HepG2 (cell line): ENCODE results near the gene SLC38A3. TPM values are rescaled to one million over a fixed set of nuclear protein-coding genes. Genes with fewer than 3 reads are reported as not detected.
A peak's percentile ranks its signal among the peaks of the same experiment; 100 is the strongest.

ENCODE experiments used
- CC2D1A ChIP-seq: sonication (generic); formaldehyde crosslinking; IDR thresholded peaks from 2 replicates; pipeline ENCODE4 v1.8.1; 2023; ENCODE audit warnings: mild to moderate bottlenecking, missing genetic modification reagents
- CERS6 ChIP-seq: sonication (generic); formaldehyde crosslinking; IDR thresholded peaks from 2 replicates; pipeline ENCODE4 v1.5.0; 2020; ENCODE audit warnings: missing genetic modification reagents
- CREM ChIP-seq, 2 experiments: sonication (generic) in 1 of 2; formaldehyde crosslinking in 1 of 2; IDR thresholded peaks; 2 replicates each; pipeline versions ENCODE4 v1.4.0 to v1.6.1; 2016 to 2020; ENCODE audit warnings: antibody characterized with exemption in 1 of 2, mild to moderate bottlenecking in 1 of 2, missing genetic modification reagents in 1 of 2
- FOXJ3 ChIP-seq: sonication (generic); formaldehyde crosslinking; IDR thresholded peaks from 2 replicates; pipeline ENCODE4 v1.4.0; 2020; ENCODE audit warnings: missing genetic modification reagents, mild to moderate bottlenecking, borderline replicate concordance
- HNF4G ChIP-seq, 2 experiments: sonication (generic) in 1 of 2; formaldehyde crosslinking in 1 of 2; IDR thresholded peaks; 2 replicates each; pipeline versions ENCODE4 v1.4.0 to v1.6.1; 2011 to 2020; ENCODE audit warnings: borderline replicate concordance in 2 of 2, low read depth in 2 of 2, mild to moderate bottlenecking in 2 of 2, low read length in 1 of 2, missing genetic modification reagents in 1 of 2, moderate library complexity in 1 of 2
- JUNB ChIP-seq: sonication (generic); formaldehyde crosslinking; IDR thresholded peaks from 2 replicates; pipeline ENCODE4 v1.8.0; 2022; ENCODE audit warnings: missing genetic modification reagents, mild to moderate bottlenecking, borderline replicate concordance
- MIXL1 ChIP-seq: IDR thresholded peaks from 2 replicates; pipeline ENCODE4 v1.6.1; 2016
- NONO ChIP-seq, 2 experiments: fragments of 450-650 bp in 1 of 2; sonication (generic) in 1 of 2; formaldehyde crosslinking in 1 of 2; IDR thresholded peaks in 1 of 2; conservative IDR thresholded peaks in 1 of 2; 2 replicates each; pipeline versions ENCODE4 v1.6.1 to v1.8.0; 2017 to 2022; ENCODE audit warnings: mild to moderate bottlenecking in 1 of 2, missing genetic modification reagents in 1 of 2, moderate library complexity in 1 of 2
- NR2C2 ChIP-seq: sonication (generic); formaldehyde crosslinking; IDR thresholded peaks from 2 replicates; pipeline ENCODE4 v1.4.0; 2020; ENCODE audit warnings: missing genetic modification reagents, mild to moderate bottlenecking, moderate library complexity, borderline replicate concordance
- NR3C1 ChIP-seq: sonication (generic); formaldehyde crosslinking; IDR thresholded peaks from 2 replicates; pipeline ENCODE4 v1.4.0; 2020; ENCODE audit warnings: missing genetic modification reagents
- SMARCE1 ChIP-seq: fragments of 450-650 bp; IDR thresholded peaks from 2 replicates; pipeline ENCODE4 v1.6.1; 2017; ENCODE audit warnings: borderline replicate concordance
- SP4 ChIP-seq: sonication (generic); formaldehyde crosslinking; IDR thresholded peaks from 2 replicates; pipeline ENCODE4 v1.8.1; 2023; ENCODE audit warnings: mild to moderate bottlenecking, missing genetic modification reagents
- TBX3 ChIP-seq: fragments of 450-650 bp; IDR thresholded peaks from 2 replicates; pipeline ENCODE4 v1.6.1; 2017; ENCODE audit warnings: antibody characterized with exemption, mild to moderate bottlenecking, inconsistent platforms, borderline replicate concordance
- ZFYVE20 ChIP-seq: sonication (generic); formaldehyde crosslinking; IDR thresholded peaks from 2 replicates; pipeline ENCODE4 v1.8.0; 2023; ENCODE audit warnings: low read depth, mild to moderate bottlenecking, moderate library complexity, missing genetic modification reagents, borderline replicate concordance
- ZNF564 ChIP-seq: sonication (generic); formaldehyde crosslinking; IDR thresholded peaks from 2 replicates; pipeline ENCODE4 v1.8.1; 2023; ENCODE audit warnings: mild to moderate bottlenecking, missing genetic modification reagents
- polyA plus RNA-seq, 8 experiments: library from polyadenylated mRNA; depleted of rRNA in 3 of 8; stranded (reverse) in 7 of 8; unstranded in 1 of 8; fragments of >200 nt; fragmentation: Illumina TruSeq in 4 of 8; extraction: Trizol in 4 of 8; gene quantifications; 2 replicates each; pipeline versions ENCODE4 v1.2.1 to v1.2.3, GENCODE V29; 2011 to 2016; ENCODE audit warnings: low read depth in 4 of 8, missing spikeins in 1 of 8, mixed read lengths in 1 of 8; ENCODE audit not compliant: insufficient read depth in 1 of 8
- total RNA-seq, 5 experiments: library from RNA; depleted of rRNA; stranded (reverse); fragments of >200 nt; fragmentation: Illumina TruSeq; extraction: Trizol; gene quantifications; 2 replicates each; pipeline ENCODE4 v1.2.3, GENCODE V29; 2016; ENCODE audit warnings: low read depth in 1 of 5
- TF ChIP-seq, protein P1 (sequence below): sonication (generic); IDR thresholded peaks from 2 replicates; pipeline ENCODE4 v1.6.1; 2016; ENCODE audit warnings: low read depth, borderline replicate concordance
- TF ChIP-seq, protein P2 (sequence below): sonication (generic); formaldehyde crosslinking; IDR thresholded peaks from 2 replicates; pipeline ENCODE4 v1.9.0; 2021; ENCODE audit warnings: missing genetic modification reagents, borderline replicate concordance

The SLC38A3 gene
- total and polyA plus RNA-seq, 2 of the 13 experiments (the other 11 are each of a cell fraction or from before 2014, with no cell fraction given), result 29.8 to 164 TPM

DNA sequence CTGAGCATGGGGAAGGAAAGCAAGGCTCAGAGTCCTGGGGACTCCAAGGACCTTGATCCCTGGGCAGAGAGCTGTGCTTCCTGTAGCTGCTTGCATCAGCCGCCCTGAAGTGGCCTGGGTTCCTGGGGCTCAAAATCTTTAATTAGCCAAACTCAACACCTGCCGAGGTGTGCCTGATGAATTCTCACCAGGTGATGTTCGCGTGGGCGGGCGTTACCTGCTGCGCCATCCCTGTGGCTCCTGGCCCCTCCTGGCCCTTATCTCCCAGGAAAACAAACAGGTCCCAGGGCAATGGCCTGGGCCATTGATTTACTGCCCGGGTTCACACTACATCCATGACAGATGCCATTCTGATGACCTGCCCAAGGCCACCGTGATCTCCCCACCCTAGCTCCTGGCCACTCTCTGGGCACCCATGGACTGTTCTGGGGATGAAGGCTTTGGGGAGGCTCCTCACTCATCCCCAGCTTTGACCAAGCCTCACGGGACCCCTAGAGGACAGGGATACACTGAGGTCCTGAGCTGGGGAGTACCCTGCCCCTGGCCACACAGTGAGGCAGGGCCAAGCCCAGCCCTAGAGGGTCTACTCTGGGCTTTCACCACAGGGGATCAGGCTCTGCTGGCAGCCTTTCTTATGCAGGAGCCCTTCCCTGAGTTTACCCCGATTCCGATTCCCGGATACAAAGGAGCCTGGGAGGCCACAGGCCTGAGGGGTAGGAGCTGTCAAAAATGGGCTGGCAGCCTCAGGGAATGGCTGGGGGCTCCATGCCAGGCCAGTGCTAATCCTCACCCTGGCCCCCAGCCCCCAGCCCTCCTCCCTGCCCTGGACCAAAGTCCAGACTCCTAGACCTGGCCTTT lies 5.7 kb downstream of the SLC38A3 start (continued):
- TF ChIP-seq FOXJ3 (peak; percentile 67; the same call in 1 of the 2 replicates), HNF4G (IDR thresholded peaks at IDR 0.05; ENCODE audit: borderline replicate concordance, low read depth, low read length) (peak; percentile 81), HNF4G (CRISPR knock-in tag; IDR thresholded peaks at IDR 0.05; ENCODE audit: borderline replicate concordance, low read depth) (peak; percentile 66), ZNF564 (CRISPR knock-in tag) (no peak), CC2D1A (CRISPR knock-in tag) (no peak), TBX3 (peak; percentile 94), ZFYVE20 (CRISPR knock-in tag) (no peak), SMARCE1 (no peak), MIXL1 (CRISPR knock-in tag) (no peak; the same call in 1 of the 2 replicates), NR3C1 (no peak), CREM (IDR thresholded peaks at IDR 0.05) (peak; percentile 79), CREM (CRISPR knock-in tag; IDR thresholded peaks at IDR 0.05) (no peak), JUNB (CRISPR knock-in tag) (no peak), NR2C2 (CRISPR knock-in tag) (peak; percentile 74), SP4 (CRISPR knock-in tag) (no peak), NONO (IDR thresholded peaks at IDR 0.05) (no peak), NONO (CRISPR knock-in tag; conservative IDR thresholded peaks at IDR 0.05) (peak; percentile 82; the same call in 1 of the 2 replicates), CERS6 (CRISPR knock-in tag) (no peak)
- TF ChIP-seq, protein P1, sequence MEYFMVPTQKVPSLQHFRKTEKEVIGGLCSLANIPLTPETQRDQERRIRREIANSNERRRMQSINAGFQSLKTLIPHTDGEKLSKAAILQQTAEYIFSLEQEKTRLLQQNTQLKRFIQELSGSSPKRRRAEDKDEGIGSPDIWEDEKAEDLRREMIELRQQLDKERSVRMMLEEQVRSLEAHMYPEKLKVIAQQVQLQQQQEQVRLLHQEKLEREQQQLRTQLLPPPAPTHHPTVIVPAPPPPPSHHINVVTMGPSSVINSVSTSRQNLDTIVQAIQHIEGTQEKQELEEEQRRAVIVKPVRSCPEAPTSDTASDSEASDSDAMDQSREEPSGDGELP, result peak; percentile 57; the same call in 1 of the 2 replicates
- TF ChIP-seq, protein P2, sequence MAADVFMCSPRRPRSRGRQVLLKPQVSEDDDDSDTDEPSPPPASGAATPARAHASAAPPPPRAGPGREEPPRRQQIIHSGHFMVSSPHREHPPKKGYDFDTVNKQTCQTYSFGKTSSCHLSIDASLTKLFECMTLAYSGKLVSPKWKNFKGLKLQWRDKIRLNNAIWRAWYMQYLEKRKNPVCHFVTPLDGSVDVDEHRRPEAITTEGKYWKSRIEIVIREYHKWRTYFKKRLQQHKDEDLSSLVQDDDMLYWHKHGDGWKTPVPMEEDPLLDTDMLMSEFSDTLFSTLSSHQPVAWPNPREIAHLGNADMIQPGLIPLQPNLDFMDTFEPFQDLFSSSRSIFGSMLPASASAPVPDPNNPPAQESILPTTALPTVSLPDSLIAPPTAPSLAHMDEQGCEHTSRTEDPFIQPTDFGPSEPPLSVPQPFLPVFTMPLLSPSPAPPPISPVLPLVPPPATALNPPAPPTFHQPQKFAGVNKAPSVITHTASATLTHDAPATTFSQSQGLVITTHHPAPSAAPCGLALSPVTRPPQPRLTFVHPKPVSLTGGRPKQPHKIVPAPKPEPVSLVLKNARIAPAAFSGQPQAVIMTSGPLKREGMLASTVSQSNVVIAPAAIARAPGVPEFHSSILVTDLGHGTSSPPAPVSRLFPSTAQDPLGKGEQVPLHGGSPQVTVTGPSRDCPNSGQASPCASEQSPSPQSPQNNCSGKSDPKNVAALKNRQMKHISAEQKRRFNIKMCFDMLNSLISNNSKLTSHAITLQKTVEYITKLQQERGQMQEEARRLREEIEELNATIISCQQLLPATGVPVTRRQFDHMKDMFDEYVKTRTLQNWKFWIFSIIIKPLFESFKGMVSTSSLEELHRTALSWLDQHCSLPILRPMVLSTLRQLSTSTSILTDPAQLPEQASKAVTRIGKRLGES (CRISPR knock-in tag), result no peak
